ENCODE data around the gene MRPS34.

GRCh38 chr16:1786242-1787055 lies 13.5 kb upstream of the MRPS34 start:
- TF ChIP-seq POLR2AphosphoS5 (IDR thresholded peaks at IDR 0.05; ENCODE audit: low read depth, low read length) (no peak), POLR2A (IDR thresholded peaks at IDR 0.05; ENCODE audit: low read depth, low read length) (no peak)

Data from GM12891 (cell line).